Transverse colon (tissue), 4 donors: Measurements from ENCODE around the gene PID1.

Experiments used
- CTCF ChIP-seq, 5 experiments: fragments of 200-600 bp in 3 of 5; fragments of 450-650 bp in 2 of 5; sonication (generic) in 3 of 5; IDR thresholded peaks; 1 replicate in 2 of 5; 2 replicates in 3 of 5; pipeline ENCODE4 v1.5.1; 2016 to 2017; ENCODE audit warnings: antibody characterized with exemption in 5 of 5, inconsistent platforms in 3 of 5, mild to moderate bottlenecking in 2 of 5, moderate library complexity in 1 of 5
- POLR2A ChIP-seq: fragments of 450-650 bp; IDR thresholded peaks from one replicate; pipeline ENCODE4 v1.6.1; 2016; ENCODE audit warnings: antibody characterized with exemption, mild to moderate bottlenecking, moderate library complexity
- POLR2AphosphoS5 ChIP-seq, 3 donors: sonication (generic); formaldehyde crosslinking; IDR thresholded peaks; one replicate each; pipeline ENCODE4 v1.6.1; 2016; ENCODE audit warnings: antibody characterized with exemption in 3 of 3

- no peak for TF ChIP-seq POLR2A
- no peak for TF ChIP-seq CTCF (IDR thresholded peaks at IDR 0.05)
- TF ChIP-seq POLR2AphosphoS5 (IDR thresholded peaks at IDR 0.05), result no peak
These were observed 282.3 kb downstream of the PID1 start for GRCh38 chr2:228988786-228989185.
